NOMO-1 treated with dmso at 0.1 percent for 144 hours (cell line): ENCODE results near the gene CLEC2L.

Experiments used
- DNase-seq: peaks from one replicate; lab custom pipeline; 2025; ENCODE audit not compliant: unreplicated experiment; lab: John Stamatoyannopoulos, UW

The CLEC2L gene

GRCh38 chr7:139522830-139523198 lies 671 bp upstream of the CLEC2L start:
- no peak for DNase-seq

- no peak for DNase-seq
Observed at GRCh38 chr7:139523968-139524815, 707 bp downstream of the CLEC2L start.

GRCh38 chr7:139525239-139525638 lies 1.8 kb downstream of the CLEC2L start:
- DNase-seq, result no peak

GRCh38 chr7:139525750-139526149 lies 2.3 kb downstream of the CLEC2L start:
- DNase-seq, result no peak

GRCh38 chr7:139526578-139527544 lies 3.4 kb downstream of the CLEC2L start:
- DNase-seq, result no peak

- DNase-seq, result no peak
Observed at GRCh38 chr7:139531094-139531493, 7.6 kb downstream of the CLEC2L start.

GRCh38 chr7:139532636-139533155 lies 9.2 kb downstream of the CLEC2L start:
- no peak for DNase-seq

GRCh38 chr7:139534096-139534495 lies 10.6 kb downstream of the CLEC2L start:
- no peak for DNase-seq

- DNase-seq, result no peak
Observed at GRCh38 chr7:139534966-139535651, 11.6 kb downstream of the CLEC2L start.

GRCh38 chr7:139536152-139536551 lies 12.7 kb downstream of the CLEC2L start:
- no peak for DNase-seq

- no peak for DNase-seq
Observed at GRCh38 chr7:139538881-139539635, 15.6 kb downstream of the CLEC2L start.

GRCh38 chr7:139540203-139540602 lies 16.7 kb downstream of the CLEC2L start:
- DNase-seq, result no peak

GRCh38 chr7:139541600-139542307 lies 18.3 kb downstream of the CLEC2L start:
- DNase-seq, result no peak

GRCh38 chr7:139542308-139543151 lies 19.0 kb downstream of the CLEC2L start:
- DNase-seq, result no peak

- DNase-seq, result no peak
Observed at GRCh38 chr7:139543801-139544603, 20.5 kb downstream of the CLEC2L start.

- DNase-seq, result no peak
Observed at GRCh38 chr7:139544645-139545044, 21.2 kb downstream of the CLEC2L start.

GRCh38 chr7:139548302-139549028 lies 25.0 kb downstream of the CLEC2L start:
- DNase-seq, result no peak
